ENCODE data around the gene ZNF385B.

The ZNF385B gene

DNA sequence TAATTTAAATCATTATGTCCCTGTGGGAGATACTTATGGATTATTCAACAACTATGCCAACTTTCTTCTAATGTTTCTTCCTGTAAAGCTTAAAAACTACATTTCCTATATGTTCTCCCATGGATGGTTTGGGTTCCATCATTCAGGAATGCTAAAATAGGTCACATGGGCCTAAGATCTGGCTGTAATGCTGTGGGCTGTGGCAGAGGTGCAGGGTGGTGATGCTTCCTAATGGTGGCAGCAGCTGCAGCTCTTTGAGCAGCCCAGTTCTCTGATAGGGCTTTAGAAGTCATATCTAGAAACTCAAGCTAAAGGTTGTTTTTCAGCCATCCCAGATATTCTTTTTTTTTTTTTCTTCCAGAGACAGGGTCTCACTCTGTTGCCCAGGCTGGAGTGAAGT lies 266.1 kb downstream of the ZNF385B start:
- Histone ChIP-seq H3K4me2 (ENCODE audit: insufficient read depth, low read length) (no peak overlapping the region), H3K36me3 (ENCODE audit: insufficient read depth, low read length) (no peaks in the 10 kb centered on the region), H3K79me2 (ENCODE audit: insufficient read depth, low read length) (no peaks in the 10 kb centered on the region), H3K27me3 (ENCODE audit: insufficient read depth, low read length, poor library complexity) (no peaks in the 10 kb centered on the region), H3K9me3 (ENCODE audit: insufficient read depth, low read length, severe bottlenecking) (no peaks in the 10 kb centered on the region), H3K4me3 (ENCODE audit: low read depth in 1 of 2, low read length in 2 of 2) (no peak overlapping the region), H2AFZ (ENCODE audit: low read depth, low read length) (no peak overlapping the region), H3K9ac (ENCODE audit: low read depth, low read length) (no peak overlapping the region), H4K20me1 (ENCODE audit: insufficient read depth, low read length) (no peaks in the 10 kb centered on the region), H3K27ac (ENCODE audit: low read length) (no peak overlapping the region), H3K4me1 (ENCODE audit: insufficient read depth, low read length) (no peaks in the 10 kb centered on the region)
- ATAC-seq (ENCODE audit: insufficient read depth, low read depth) (no peak; the same call in 2 of the 3 replicates), DNase-seq (no peak)
- TF ChIP-seq, protein P1, sequence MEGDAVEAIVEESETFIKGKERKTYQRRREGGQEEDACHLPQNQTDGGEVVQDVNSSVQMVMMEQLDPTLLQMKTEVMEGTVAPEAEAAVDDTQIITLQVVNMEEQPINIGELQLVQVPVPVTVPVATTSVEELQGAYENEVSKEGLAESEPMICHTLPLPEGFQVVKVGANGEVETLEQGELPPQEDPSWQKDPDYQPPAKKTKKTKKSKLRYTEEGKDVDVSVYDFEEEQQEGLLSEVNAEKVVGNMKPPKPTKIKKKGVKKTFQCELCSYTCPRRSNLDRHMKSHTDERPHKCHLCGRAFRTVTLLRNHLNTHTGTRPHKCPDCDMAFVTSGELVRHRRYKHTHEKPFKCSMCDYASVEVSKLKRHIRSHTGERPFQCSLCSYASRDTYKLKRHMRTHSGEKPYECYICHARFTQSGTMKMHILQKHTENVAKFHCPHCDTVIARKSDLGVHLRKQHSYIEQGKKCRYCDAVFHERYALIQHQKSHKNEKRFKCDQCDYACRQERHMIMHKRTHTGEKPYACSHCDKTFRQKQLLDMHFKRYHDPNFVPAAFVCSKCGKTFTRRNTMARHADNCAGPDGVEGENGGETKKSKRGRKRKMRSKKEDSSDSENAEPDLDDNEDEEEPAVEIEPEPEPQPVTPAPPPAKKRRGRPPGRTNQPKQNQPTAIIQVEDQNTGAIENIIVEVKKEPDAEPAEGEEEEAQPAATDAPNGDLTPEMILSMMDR (IDR thresholded peaks at IDR 0.05; ENCODE audit: borderline replicate concordance, extremely low read depth, low read length, poor library complexity, severe bottlenecking): peak; percentile 19
- TF ChIP-seq EZH2 (IDR thresholded peaks at IDR 0.05; ENCODE audit: borderline replicate concordance, low read depth, low read length, severe bottlenecking): no peak

DNA sequence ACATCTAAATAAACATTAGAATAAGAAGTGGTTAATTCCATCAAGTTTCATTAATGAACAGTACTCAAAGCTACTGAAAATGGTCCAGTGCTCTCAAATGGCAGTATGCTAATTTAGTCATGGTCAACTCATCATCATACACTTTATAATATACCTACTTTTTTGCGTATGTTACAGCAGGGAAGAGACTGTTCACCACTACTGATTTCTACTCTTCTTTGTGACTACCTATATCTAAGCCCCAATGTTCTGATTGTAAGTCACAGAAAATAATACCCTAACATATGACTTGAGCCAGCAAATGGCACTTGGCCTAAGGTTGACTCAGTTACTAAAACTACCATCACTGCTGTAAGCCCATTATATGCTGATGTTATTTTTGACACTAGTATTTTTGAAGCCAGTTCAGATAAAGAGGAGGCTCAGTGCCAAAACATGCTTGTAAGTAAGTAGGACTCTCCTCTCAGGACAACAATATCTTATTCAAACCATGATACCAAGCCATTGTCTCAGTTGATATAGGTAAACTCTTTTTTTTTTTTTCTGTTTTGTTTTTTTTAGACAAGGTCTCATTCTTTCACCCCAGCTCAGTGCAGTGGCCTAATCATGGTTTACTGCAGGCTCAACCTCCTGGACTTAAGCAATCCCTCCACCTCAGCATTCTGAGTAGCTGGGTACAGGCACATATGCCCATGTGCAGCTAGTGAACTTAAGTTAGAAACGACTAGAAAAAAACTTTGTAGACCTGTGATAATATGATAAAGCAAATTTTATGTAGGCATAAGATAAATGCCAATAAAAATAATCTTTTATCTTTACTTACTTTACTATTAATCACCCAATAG lies 266.9 kb downstream of the ZNF385B start:
- TF ChIP-seq EZH2 (IDR thresholded peaks at IDR 0.05; ENCODE audit: borderline replicate concordance, low read depth, low read length, severe bottlenecking): no peak
- TF ChIP-seq, protein P1 (IDR thresholded peaks at IDR 0.05; ENCODE audit: borderline replicate concordance, extremely low read depth, low read length, poor library complexity, severe bottlenecking): no peak
- H2AFZ ChIP-seq (ENCODE audit: low read depth, low read length): no peak overlapping the region

DNA sequence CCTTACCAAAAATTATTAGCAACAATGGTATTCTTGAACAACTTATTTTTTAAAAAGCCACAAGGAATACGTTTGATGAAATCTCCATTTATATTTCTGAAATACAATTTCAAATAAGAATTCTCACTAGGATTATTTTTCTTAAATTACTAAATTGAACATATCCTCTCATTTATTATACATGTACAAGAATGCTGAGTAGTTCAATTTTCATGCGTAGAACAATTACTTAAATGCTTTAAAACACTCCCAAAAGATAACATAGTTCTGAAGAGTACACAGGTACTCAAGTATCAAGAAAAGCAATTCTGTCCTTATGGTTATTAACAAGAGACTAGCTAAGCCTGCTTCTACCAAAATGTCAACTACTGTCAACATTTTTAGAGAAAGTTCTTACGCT lies 268.1 kb downstream of the ZNF385B start:
- Histone ChIP-seq H3K27ac (ENCODE audit: low read length) (no peak overlapping the region), H3K9me3 (ENCODE audit: insufficient read depth, low read length, severe bottlenecking) (no peaks in the 10 kb centered on the region), H3K4me3 (ENCODE audit: low read depth in 1 of 2, low read length in 2 of 2) (no peak overlapping the region), H3K79me2 (ENCODE audit: insufficient read depth, low read length) (no peaks in the 10 kb centered on the region), H3K9ac (ENCODE audit: low read depth, low read length) (no peak overlapping the region), H3K36me3 (ENCODE audit: insufficient read depth, low read length) (no peaks in the 10 kb centered on the region), H2AFZ (ENCODE audit: low read depth, low read length) (no peak overlapping the region), H3K27me3 (ENCODE audit: insufficient read depth, low read length, poor library complexity) (no peaks in the 10 kb centered on the region), H3K4me2 (ENCODE audit: insufficient read depth, low read length) (no peak overlapping the region), H4K20me1 (ENCODE audit: insufficient read depth, low read length) (no peaks in the 10 kb centered on the region), H3K4me1 (ENCODE audit: insufficient read depth, low read length) (no peaks in the 10 kb centered on the region)
- ATAC-seq (ENCODE audit: insufficient read depth, low read depth) (no peak), DNase-seq (no peak)
- no peak for TF ChIP-seq EZH2 (IDR thresholded peaks at IDR 0.05; ENCODE audit: borderline replicate concordance, low read depth, low read length, severe bottlenecking)
- TF ChIP-seq, protein P1 (IDR thresholded peaks at IDR 0.05; ENCODE audit: borderline replicate concordance, extremely low read depth, low read length, poor library complexity, severe bottlenecking): no peak

More for the DNA sequence above, 266.9 kb downstream of the ZNF385B start:
- no peak for DNase-seq
- H3K4me2 ChIP-seq (ENCODE audit: insufficient read depth, low read length): no peak overlapping the region
- H3K27ac ChIP-seq (ENCODE audit: low read length): no peak overlapping the region
- no peaks in the 10 kb centered on the region for H3K9me3 ChIP-seq (ENCODE audit: insufficient read depth, low read length, severe bottlenecking)
- H3K4me1 ChIP-seq (ENCODE audit: insufficient read depth, low read length): no peaks in the 10 kb centered on the region
- H4K20me1 ChIP-seq (ENCODE audit: insufficient read depth, low read length): no peaks in the 10 kb centered on the region
- no peaks in the 10 kb centered on the region for H3K36me3 ChIP-seq (ENCODE audit: insufficient read depth, low read length)
- no peak overlapping the region for H3K9ac ChIP-seq (ENCODE audit: low read depth, low read length)
- no peaks in the 10 kb centered on the region for H3K27me3 ChIP-seq (ENCODE audit: insufficient read depth, low read length, poor library complexity)
- ATAC-seq (ENCODE audit: insufficient read depth, low read depth): no peak
- H3K4me3 ChIP-seq (ENCODE audit: low read depth in 1 of 2, low read length in 2 of 2): no peak overlapping the region
- no peaks in the 10 kb centered on the region for H3K79me2 ChIP-seq (ENCODE audit: insufficient read depth, low read length)

Measured in DND-41 (cell line).